Forelimb muscle (tissue), 1 donor: ENCODE measurements around the gene SOCS7. TPM values are rescaled to one million over a fixed set of nuclear protein-coding genes. Genes with fewer than 3 reads are reported as not detected.

Experiments
- DNase-seq: peaks from one replicate; pipeline ENCODE4 v3.0.0-alpha.2; 2013; ENCODE audit warnings: low read depth
- polyA plus RNA-seq: library from polyadenylated mRNA; unstranded; fragments of 120-200 nt; gene quantifications from one replicate; pipeline ENCODE4 v1.2.1, GENCODE V29; 2013; ENCODE audit not compliant: insufficient read length

The SOCS7 gene
- 17.9 TPM for polyA plus RNA-seq

DNA sequence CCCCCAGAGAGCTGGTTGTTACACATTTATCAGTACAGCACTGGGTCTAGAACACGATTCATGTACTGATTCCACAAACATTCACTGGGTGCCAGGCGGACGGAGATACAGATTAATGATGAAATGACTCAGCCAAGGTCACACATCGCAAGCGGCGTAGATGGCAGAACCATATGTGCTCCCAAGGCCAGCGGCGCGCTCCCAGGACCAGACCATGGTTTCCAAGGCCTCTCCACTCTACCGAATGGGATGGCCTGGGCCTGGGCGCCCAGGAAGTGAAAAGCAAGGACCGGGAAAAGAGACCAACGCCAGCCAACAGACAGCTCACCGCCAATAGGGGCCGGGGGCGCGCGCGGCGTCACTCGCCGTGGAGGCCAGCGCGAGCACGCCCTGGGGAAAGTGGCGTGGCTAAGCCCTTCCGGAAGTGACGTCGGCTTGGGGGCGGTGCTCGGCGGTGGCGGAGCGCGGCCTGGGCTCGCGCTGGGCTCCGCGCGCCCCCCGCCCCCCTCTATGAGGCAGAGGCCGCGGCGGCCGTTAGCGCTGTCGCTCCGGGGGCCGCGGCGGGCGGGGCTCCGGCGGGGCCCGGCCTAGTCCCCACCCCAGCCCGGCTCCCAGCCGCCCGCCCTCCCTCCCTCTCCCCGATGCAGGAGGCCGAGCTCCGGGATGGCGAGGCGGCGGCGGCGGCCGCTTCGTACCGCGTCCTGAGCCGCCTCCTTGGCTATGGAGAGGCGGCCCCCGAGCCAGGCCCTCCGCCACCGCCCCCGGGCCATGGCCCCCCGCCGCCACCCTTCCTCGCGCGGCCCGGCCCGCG, at the start of gene SOCS7:
Gene SOCS7, plus strand, starts transcription at position 433 of the 811 bp plus-strand sequence. Its CDS starts 209 bp downstream, at position 642.
- DNase-seq: peak; percentile 70

DNA sequence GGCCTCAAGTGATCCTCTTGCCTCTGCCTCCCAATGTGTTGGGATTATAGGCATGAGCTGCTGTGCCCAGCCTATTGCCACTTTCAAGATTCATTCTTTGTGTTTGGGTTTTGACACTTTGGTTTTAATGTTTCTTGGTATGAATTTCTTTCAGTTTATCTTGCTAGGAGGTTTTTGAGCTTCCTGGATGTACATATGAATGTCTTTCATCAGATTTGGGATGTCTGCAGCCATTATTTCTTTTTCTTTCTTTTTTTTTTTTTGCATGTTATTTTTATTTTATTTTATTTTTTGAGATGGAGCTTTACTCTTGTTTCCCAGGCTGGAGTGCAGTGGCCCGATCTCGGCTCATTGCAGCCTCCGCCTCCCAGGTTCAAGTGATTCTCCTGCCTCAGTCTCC, 36.1 kb upstream of the SOCS7 start:
- no peak for DNase-seq

DNA sequence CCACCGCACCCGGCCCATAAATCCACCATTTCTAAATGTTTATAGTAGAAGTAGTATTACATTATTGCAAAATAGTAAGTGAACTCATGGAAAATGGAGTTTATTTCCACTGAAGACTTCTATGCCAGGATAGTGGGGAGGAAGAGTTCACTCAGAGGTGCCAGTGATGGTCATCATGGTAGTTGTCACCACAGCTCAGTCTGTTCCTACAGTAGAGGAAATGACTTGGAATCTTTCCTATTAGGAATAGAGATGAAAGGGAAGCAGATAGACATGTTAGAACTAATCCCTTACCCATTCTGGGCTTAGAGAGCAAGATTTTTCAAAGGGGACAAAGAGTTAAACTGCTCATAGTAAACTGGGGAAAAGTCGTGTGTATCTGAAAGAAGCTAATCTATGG, 34.6 kb upstream of the SOCS7 start:
- no peak for DNase-seq

DNA sequence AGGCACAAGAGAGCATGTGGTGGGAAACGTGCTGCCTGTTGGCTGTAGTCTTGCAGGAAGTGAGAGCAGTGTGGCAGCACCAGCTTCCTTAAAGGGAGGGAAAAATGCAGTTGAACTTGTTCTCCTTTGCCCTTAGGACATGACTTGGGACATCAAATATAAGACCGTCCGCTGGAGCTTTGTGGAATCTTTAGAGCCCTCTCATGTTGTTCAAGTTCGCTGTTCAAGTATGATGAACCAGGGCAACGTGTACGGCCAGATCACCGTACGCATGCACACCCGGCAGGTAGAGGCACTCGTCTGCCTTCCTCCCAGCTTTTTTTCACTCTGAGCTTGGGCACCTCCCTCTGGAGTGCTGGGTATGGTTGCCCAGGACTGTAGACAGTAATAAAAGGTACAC, 31.2 kb upstream of the SOCS7 start:
- no peak for DNase-seq

DNA sequence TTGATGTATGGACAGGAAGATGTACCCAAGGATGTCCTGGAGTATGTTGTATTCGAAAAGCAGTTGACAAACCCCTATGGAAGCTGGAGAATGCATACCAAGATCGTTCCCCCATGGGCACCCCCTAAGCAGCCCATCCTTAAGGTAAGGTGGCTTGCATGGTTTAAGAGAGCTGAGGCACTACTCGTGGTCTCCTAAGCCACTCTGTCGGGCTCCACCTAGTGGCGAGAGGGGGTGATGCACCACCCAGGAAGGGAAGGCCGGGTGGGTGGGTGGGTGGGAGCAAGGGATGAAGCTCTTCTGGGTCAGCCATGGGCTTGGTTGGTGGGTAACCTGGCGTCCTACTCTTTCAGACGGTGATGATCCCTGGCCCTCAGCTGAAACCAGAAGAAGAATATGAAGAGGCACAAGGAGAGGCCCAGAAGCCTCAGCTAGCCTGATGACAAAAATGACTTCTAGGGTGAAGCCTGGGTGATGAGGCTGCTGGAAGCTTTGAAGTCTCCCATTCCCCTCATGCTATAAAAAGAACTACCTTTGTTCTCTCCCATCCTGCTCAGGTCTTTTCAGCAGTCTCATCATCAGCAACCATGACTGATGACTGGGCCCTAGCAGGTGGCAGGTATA, 29.4 kb upstream of the SOCS7 start:
- DNase-seq: no peak

DNA sequence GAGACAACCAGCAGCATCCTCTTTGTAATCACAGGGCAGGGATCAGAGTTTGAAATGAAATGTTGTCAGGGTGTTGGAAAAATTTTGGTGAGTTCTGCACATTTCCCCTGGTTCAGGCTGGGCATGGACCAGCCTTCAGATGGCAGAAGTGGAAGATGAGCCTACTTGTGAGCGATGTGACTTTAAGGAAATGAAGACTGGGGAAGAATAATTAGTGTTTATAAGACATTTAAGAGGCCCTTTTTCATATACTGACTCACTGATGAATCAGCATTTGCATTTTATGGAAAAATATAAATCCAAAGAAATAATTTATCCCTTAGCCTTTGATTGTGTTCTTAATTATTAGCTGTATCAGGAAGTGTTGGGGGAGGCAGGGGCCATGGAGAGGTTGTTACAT, 28.7 kb upstream of the SOCS7 start:
- DNase-seq: no peak

DNA sequence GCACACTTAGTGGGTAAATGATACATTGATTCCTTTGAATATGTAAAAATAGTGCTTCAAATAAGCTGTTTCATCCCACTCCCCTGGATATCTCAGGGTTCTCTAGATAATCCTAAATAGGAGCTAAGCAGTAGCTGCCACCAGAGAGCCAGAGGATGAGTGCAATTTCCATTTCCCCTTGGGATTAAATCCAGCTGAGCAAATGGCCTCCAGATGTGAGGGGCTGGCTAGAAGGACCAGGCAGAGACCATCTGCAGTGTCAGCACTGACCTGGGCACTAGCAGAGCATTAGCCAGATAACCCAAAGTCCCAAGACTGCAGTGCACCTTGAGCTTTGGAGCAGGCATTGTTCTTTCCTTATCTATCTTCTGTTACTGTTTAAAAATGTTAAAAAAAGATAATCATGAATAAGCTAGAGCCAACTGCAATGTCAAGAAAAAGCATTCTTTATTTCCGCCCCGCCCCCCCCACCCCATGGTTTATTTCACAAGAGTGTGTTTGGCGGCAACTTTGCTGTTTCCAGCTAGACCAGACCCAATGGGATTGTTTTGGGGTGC, 27.4 kb upstream of the SOCS7 start:
- DNase-seq: no peak

DNA sequence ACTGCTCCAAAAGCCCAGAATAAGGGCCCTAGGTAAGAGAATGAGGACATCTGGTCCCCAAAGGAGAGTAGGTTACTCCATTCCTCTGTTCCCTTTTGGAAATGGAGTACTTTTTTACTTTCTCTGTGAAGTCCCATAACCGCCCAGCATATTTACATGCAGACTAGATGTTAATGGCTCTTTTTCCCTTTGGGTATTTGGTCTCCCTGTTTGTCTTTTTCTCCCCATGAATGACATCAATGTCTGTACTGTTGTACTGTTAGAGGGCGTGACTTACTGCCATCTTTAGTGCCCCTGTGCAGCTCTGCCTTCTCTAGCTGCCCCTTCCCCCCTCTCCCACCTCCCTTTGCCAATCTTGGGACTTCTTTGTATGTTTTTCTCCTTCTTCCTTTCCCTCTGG, 26.9 kb upstream of the SOCS7 start:
- no peak for DNase-seq

- no peak for DNase-seq
These were observed 26.3 kb upstream of the SOCS7 start for GRCh38 chr17:38325221-38325851.

- no peak for DNase-seq
These were observed 24.4 kb upstream of the SOCS7 start for GRCh38 chr17:38326996-38327792.

- DNase-seq: no peak
These were observed 23.7 kb upstream of the SOCS7 start for GRCh38 chr17:38327936-38328335.

GRCh38 chr17:38328620-38329019, 23.0 kb upstream of the SOCS7 start:
- no peak for DNase-seq

DNA sequence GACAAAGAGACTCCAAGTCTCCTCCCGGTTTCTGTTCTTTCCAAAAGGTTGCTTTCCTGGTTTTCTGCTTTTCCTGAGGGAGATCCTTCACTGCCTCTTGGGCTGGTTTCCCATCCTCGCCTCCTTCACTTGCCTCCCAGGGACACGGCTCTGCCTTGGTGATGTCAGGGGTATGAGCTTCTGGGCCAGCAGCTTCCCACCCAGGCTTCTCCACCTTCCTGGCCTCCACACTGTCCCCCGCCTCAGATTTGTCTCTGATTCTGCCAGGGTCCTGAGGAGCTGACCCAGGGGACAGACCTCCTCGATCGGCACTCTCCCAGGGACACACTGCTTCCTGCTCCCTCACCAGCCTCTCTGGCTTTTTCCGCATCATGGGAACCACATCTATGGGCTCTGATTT, 22.4 kb upstream of the SOCS7 start:
- no peak for DNase-seq

DNA sequence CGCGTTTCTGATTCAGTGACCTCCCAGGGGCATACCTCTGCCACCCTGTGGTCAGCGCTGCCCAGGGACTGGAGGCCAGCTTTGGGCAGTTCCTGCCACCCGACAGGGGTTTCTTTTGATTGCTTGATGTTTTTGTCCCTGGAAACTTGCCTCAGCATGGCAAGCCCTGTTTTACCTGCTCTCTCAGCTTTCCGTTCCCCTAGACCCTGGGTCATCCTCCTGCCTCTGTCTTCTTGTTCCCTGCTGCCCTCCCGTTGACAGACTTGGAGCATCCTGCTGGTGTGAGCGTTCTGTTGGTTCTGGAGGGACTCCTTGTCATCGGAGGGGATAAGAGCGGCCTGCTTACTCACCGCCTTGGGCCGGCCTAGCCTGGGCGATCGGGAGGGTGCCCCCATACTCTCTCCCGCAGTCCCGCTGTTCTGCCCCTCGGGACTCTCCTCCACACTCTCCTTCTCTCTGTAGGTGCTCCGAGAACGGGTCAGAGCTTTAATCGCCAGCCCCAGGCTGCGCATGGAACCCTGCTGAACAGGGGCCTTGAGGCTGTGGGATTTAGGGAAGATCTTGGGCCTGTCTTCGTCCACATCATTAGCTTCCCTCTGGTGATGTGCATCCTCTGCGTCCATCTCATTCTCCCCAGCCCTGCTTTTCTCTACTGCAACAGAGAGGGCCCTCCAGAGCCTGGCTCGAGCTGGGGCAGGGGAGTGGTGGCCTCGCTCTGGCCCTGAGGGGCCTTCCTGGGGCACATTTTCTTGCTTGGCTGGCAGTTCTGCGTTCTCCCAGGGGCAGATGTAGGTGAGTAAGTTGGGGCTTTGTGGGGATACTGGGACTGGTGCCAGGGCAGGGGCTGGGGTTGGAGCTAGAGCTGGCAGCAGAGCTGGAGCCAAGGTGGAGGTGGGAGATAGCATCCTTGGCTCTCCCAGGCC, 21.6 kb upstream of the SOCS7 start:
- DNase-seq: no peak

DNA sequence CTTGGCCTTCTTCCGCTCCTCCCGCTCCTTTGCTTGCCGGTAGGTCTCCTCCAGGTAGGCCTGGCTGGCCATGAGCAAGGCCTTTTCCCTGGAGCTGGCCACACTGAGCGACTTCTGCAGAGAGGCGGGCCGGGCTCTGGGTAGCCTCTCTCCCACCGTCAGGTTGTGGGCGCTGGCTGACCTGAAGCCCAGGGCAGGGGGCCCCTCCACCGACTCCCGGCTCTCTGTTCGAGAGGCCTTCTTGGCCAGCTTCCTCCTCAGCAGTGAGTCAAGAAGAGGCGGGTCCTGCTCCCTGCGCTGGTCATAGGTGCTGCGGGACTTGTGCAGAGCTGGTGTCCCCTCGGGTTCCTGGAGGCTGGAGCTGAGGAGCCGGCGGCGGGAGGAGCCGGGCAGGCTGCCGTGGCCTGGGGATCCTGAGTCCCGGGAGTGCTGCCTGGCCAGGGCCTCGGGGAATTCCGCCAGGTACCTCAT, 20.7 kb upstream of the SOCS7 start:
- no peak for DNase-seq

GRCh38 chr17:38332735-38333134, 18.9 kb upstream of the SOCS7 start:
- DNase-seq: no peak

GRCh38 chr17:38333635-38334295, 17.9 kb upstream of the SOCS7 start:
- no peak for DNase-seq

GRCh38 chr17:38334480-38335364, 16.9 kb upstream of the SOCS7 start:
- DNase-seq: no peak

DNA sequence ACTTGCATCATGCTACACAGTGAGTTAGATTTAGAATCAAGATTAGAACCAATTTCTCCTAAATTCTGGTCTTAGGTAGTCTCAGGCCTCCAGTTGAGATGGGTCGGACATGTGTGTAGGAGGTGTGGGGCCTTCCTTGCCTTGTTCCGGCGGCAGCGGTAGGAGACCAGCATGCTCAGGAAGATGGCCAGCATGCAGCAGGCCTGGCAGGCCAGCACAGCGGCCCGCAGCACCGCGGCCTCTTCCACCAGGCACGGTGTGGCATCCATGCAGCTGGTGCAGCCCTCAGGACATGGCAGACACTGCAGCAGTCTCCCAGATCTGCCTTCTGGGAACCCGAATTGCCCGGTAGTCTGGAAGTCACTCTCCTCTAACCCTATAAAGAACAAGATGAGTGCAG, 14.8 kb upstream of the SOCS7 start:
- no peak for DNase-seq
